ENCODE measurements around the gene NLGN3. TPM values are rescaled to one million over a fixed set of nuclear protein-coding genes. Genes with fewer than 3 reads are reported as not detected.

Gene NLGN3
- polyA plus RNA-seq, 3 donors: 0.05 to 0.80 TPM; not detected in 1

- peaks cover 3 to 15% of the 10 kb centered on the region in 2 donors for H3K36me3 Mint-ChIP-seq
- WGBS (ENCODE audit: insufficient coverage): no CpG with 5 or more reads among the region's 1 CpG
- peaks cover 0 to 1% (median 0%) of the 10 kb centered on the region in 7 donors for H3K9me3 Mint-ChIP-seq
- H3K4me3 Mint-ChIP-seq: no peak within 1 kb of the TSS
- no peak within 1 kb of the TSS for H3K9ac ChIP-seq (ENCODE audit: insufficient read depth, low read length, poor library complexity, severe bottlenecking)
- peaks cover 0 to 3% (median 0%) of the 10 kb centered on the region in 3 donors for H3K27me3 Mint-ChIP-seq (ENCODE audit: low read depth in 3 of 3)
- peak in 1 of 3 donors; percentile 62 for DNase-seq
- no peaks in the 10 kb centered on the region for H4K20me1 ChIP-seq (ENCODE audit: insufficient read depth, low read length)
- intact Hi-C loops (cut with micrococcal nuclease): no loop called here
- TF ChIP-seq CTCF (IDR thresholded peaks at IDR 0.05): no peak
- H2AFZ ChIP-seq (ENCODE audit: insufficient read depth, low read depth, low read length, poor library complexity, severe bottlenecking): no peak within 1 kb of the TSS
- H3K9me3 ChIP-seq (replicated peaks in 1 of 2; ENCODE audit: control insufficient read depth in 1 of 2, insufficient read depth in 1 of 2, low read length in 2 of 2): no peaks in the 10 kb centered on the region
- H3K4me2 ChIP-seq (replicated peaks; ENCODE audit: extremely low read depth, low read length, poor library complexity, severe bottlenecking): no peak within 1 kb of the TSS
- H3K79me2 ChIP-seq (ENCODE audit: insufficient read depth, low read length): peaks cover 7% of the 10 kb centered on the region
- H3K4me3 ChIP-seq (replicated peaks in 1 of 3; ENCODE audit: low read depth in 2 of 3, low read length in 3 of 3): no peak within 1 kb of the TSS
- peaks cover 75% of the 10 kb centered on the region for H3K4me1 Mint-ChIP-seq
- peaks cover 65 to 69% of the 10 kb centered on the region in 2 donors for H3K4me1 ChIP-seq (ENCODE audit: control insufficient read depth in 1 of 2, insufficient read depth in 2 of 2, low read length in 2 of 2)
- no peak within 1 kb of the TSS for H3K27ac ChIP-seq (ENCODE audit: low read depth in 1 of 2, low read length in 2 of 2)
- H3K27ac Mint-ChIP-seq: peak within 1 kb of the TSS; percentile 6 to 75 (median 58)
- no peaks in the 10 kb centered on the region for H3K27me3 ChIP-seq (ENCODE audit: control insufficient read depth in 2 of 2, insufficient read depth in 2 of 2, low read length in 2 of 2)
- H3K36me3 ChIP-seq (replicated peaks in 1 of 2; ENCODE audit: control insufficient read depth in 1 of 2, insufficient read depth in 2 of 2, low read length in 2 of 2): peaks cover 2 to 5% of the 10 kb centered on the region in 2 donors
Measured at GRCh38 chrX:71106427-71106826, 38.2 kb upstream of the NLGN3 start, which contains the start of gene CXorf65. CXorf65 (minus strand) TSS chrX:71106740; CDS start chrX:71106556, 184 bp downstream.

GRCh38 chrX:71107245-71107644 lies 37.4 kb upstream of the NLGN3 start:
- Histone ChIP-seq H3K9me3 (replicated peaks in 1 of 2; ENCODE audit: control insufficient read depth in 1 of 2, insufficient read depth in 1 of 2, low read length in 2 of 2) (no peaks in the 10 kb centered on the region), H3K4me1 (ENCODE audit: control insufficient read depth in 1 of 2, insufficient read depth in 2 of 2, low read length in 2 of 2) (peaks cover 71 to 77% of the 10 kb centered on the region in 2 donors), H3K79me2 (ENCODE audit: insufficient read depth, low read length) (peaks cover 7% of the 10 kb centered on the region), H3K27ac (ENCODE audit: low read depth in 1 of 2, low read length in 2 of 2) (no peak overlapping the region), H3K9ac (ENCODE audit: insufficient read depth, low read length, poor library complexity, severe bottlenecking) (no peak overlapping the region), H2AFZ (ENCODE audit: insufficient read depth, low read depth, low read length, poor library complexity, severe bottlenecking) (no peak overlapping the region), H3K4me2 (replicated peaks; ENCODE audit: extremely low read depth, low read length, poor library complexity, severe bottlenecking) (no peak overlapping the region), H3K4me3 (replicated peaks in 1 of 3; ENCODE audit: low read depth in 2 of 3, low read length in 3 of 3) (no peak overlapping the region), H4K20me1 (ENCODE audit: insufficient read depth, low read length) (no peaks in the 10 kb centered on the region), H3K36me3 (replicated peaks in 1 of 2; ENCODE audit: control insufficient read depth in 1 of 2, insufficient read depth in 2 of 2, low read length in 2 of 2) (peaks cover 0 to 2% of the 10 kb centered on the region in 2 donors), H3K27me3 (ENCODE audit: control insufficient read depth in 2 of 2, insufficient read depth in 2 of 2, low read length in 2 of 2) (no peaks in the 10 kb centered on the region)
- Mint-ChIP-seq H3K9me3 (peaks cover 0 to 1% (median 0%) of the 10 kb centered on the region in 7 donors), H3K27ac (peak overlapping the region in 2 of 7 donors; percentile 15 to 46), H3K27me3 (ENCODE audit: low read depth in 3 of 3) (peaks cover 0 to 3% (median 0%) of the 10 kb centered on the region in 3 donors), H3K4me3 (no peak overlapping the region), H3K4me1 (peaks cover 83% of the 10 kb centered on the region), H3K36me3 (peaks cover 0 to 15% of the 10 kb centered on the region in 2 donors)
- intact Hi-C loops (cut with micrococcal nuclease): no loop called here
- no peak for TF ChIP-seq CTCF (IDR thresholded peaks at IDR 0.05)
- no CpG with 5 or more reads among the region's 4 CpGs for WGBS (ENCODE audit: insufficient coverage)
- no peak for DNase-seq
